Measurements from ENCODE around the gene USP6NL.

GRCh38 chr10:11469575-11470391 lies 141.7 kb downstream of the USP6NL start:
- TF ChIP-seq POLR2AphosphoS5 (IDR thresholded peaks at IDR 0.05; ENCODE audit: low read depth, low read length): no peak
- no peak for TF ChIP-seq POLR2A (IDR thresholded peaks at IDR 0.05; ENCODE audit: low read depth, low read length)
- TF ChIP-seq TAF1 (IDR thresholded peaks at IDR 0.05; ENCODE audit: borderline replicate concordance, low read depth, low read length): no peak

All from GM12892 (cell line).